ENCODE results near the gene TRIP12.
"Not testable (repeated sequence)": the region's sequence is repeated elsewhere in the genome, so short reads cannot be mapped to it uniquely, and the experiment has no call there.

The TRIP12 gene

DNA sequence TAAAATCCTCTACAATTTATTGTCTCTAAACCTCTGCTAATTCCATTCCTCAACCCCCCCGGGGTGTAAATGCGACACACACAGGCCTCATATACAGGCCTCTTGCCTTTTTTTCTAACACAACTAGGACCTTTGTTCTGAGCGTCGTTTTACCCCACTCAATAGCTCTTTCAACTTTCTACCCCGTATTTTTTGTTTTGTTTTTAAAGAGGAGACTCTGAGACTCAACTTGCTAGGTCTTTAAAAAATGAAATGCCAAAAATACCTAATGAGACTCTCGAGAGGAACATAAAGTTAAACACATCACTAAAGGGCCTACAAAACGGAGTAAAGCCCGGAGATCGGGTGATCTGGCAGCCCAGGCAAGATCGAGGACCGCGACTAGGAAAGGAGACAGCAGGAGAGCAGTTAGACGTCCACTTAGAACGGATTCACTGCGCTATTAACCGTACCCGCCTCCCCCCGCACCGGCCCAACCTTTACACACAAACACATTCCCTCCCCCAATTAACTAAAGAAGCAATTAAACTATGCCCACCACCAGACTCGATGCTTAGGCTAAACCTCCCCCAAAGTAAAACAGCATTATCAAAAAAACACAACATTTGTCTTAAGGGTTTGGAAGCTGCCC, 1.7 kb downstream of the TRIP12 start:
- DNase-seq: peak; percentile 64

DNA sequence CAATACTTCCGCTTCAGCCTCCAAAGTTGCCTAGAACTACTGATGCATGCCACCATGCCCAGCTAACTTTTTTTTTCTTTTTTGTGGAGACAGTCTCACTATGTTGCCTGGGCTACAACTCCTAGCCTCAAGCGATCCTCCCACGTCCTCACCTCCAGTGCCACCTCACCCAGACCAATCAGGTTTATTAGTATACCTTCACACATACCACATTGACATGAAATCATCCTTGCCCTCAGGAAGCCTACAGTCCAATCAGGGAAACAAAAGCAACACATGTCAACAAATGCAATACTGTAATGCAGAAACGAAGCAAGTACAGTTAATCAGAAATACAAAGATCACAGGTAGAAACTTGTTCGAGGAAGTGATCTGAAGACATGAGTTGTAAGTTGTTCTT, 4.0 kb downstream of the TRIP12 start:
- no peak for DNase-seq

DNA sequence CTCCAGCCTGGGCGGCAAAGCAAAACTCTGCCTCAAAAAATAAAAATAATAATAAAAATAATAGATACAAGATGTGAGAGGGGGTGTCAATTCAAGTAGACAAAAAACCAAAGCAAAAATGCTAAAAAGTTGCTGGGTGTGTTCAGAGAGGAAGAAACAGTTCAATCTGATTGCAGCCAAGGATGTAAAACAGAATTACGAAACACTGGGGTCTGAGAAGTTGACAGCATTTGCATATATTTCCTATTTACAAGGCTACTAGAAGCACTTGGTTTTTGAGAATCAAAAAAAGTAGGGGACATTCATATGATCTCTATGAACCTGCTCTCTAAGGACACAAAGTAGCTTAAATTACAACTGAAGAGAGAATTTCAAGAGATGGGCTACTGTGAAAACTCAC, 7.6 kb downstream of the TRIP12 start:
- DNase-seq: no peak

DNA sequence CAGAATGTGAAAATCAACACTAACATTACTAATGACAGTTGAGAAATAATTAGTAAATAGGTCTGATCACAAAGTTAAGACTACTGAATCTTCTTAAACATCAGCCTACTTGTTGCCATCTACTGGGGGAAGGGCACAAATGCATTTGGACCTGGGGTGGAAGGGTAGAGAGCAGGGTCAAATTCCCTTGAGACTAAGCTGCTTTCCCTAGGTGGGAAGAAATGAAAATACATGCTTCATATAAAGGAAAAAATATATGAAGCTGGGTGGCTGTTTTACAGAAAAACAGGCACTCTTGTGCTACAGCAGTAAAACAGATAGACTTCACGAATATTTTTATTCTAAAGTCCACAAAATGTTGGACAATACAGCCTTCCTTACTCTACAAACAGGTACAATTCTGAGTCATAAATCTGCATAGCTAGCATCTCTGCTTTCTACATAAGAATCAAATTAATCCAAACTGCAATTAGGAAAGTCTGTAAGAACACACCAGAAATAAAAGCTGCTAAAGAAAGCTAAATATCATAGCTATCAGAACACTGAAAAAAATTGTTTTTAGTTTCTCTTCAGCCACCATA, 10.9 kb downstream of the TRIP12 start:
- DNase-seq: peak; percentile 52

- DNase-seq: peak; percentile 52
These were observed 11.5 kb downstream of the TRIP12 start for GRCh38 chr2:229910147-229910831.

DNA sequence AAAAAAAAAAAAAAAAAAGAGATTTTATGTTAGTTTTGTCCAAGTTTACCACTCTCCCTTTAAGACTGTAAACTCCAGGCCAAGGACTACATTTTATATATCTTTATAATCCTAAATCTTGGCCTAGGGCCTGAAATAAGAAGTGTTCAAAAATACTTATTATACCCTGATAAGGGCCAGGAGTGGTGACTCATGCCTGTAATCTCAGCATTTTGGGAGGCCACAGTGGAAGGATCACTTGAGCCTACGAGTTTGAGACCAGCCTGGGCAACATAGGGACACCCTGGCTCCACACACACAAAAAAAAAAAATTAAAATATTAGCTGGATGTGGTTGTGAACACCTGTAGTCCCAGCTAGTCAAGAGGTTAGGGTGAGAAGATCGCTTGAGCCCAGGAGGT, 12.7 kb downstream of the TRIP12 start:
- no peak for DNase-seq

DNA sequence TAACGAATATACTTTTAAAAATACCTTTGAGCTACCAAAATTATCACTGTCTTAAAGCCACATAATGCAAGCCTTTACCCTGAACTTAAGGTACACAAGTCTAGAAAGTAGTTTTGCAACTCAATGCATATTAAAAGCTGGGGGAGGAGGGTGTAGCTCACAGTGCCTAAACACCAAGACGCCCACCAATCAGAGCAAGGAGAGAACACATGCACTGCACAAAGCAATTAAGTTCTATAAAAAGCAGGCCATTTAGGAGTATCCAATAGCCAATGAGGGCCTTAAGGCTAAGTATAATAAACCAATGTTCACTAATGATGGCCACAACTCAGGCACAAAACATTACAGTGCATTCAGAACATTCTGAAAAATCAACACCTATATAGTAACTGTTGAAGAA, 16.2 kb downstream of the TRIP12 start:
- DNase-seq: no peak

DNA sequence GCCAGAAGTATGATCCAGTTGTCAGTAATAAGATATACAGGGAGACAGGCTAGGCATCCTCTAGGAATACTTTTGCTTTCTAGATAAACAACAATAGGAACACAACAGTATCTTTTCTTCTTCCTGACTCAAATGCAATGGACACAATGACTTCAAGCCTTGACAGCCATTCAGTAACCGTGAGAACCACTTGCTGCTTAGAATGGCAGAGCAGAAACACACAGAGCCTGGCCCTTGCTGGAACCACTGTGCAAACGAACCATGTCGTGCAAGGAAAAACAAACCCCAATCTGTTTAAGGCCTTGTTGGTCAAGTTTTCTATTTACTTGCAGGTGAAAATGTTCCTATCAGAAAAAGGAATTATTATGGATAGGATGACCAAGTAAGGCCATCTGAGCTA, 18.8 kb downstream of the TRIP12 start:
- no peak for DNase-seq

GRCh38 chr2:229901819-229902218, 20.0 kb downstream of the TRIP12 start:
- no peak for DNase-seq

GRCh38 chr2:229900514-229900913, 21.3 kb downstream of the TRIP12 start:
- not testable (repeated sequence) for DNase-seq

DNA sequence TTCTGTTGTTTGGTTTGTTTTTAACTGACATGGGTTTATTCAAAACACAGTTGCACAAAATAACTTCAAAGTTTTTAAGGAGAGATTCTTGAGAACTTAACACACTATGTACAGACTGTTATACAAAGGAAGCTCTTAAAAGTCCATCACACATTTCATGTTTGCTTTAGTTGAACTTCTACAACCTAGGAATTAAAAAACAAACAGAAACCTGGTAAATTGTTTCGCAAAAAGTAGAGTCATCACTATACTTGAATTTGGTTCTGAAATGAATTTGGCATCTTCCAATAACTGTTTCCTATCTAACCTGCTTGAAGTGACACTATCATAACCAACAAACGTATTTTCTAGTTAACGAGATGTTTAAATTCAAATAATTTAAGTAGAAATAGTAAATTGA, 21.8 kb downstream of the TRIP12 start:
- no peak for DNase-seq

DNA sequence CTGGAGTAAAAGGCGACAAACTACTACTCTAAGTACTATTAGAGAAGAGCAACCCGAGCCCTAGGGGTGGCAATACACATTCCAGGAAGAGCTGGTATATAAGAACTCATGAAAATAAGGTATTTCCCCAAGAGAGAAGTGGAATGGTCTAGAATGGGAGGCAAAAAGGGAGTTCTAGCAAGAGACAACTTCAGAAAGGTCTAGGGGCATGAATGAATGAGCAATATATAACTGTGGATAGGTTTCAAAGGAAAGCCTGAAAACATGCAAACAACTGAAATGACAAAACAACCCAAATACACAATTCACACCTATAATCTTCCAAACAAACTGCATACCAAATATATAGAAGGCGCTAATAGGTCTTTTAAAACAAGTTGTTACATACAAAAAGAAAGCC, 22.2 kb downstream of the TRIP12 start:
- DNase-seq: no peak

DNA sequence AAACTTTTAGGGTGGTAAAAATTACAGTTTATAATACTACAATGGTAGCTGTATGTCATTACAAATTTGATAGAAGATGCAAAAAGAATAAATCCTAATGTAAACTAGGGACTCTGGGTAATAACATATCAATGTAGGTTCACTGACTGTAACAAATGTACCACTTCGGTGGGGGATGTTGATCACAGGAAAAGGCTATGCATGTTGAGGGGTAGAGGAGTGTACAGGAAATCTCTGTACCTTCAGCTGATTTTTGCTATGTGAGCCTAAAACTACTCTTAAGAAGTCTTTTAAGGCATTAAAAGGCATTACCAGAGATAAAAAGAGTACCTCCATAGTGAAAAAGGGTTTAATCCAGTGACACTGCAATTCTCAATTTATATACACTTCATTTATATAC, 25.0 kb downstream of the TRIP12 start:
- DNase-seq: no peak

DNA sequence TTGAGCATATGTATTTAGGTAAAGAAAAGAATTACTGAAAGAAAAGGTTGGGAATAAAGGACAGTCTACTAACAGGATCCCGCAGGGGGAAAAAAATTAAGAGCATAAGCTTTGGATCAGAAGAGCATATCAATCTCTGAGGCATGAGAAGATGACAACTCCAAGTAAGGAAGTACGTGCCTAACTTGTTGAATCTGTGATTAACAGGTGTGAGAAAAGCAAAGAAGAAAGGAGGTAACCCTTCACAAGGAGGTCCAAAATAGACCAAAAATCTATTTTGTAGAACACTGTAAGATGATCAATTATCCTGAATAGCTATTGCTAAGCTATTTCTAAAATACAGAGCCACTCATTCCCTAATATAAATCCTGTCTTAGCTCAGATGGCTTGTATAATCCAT, 32.8 kb downstream of the TRIP12 start:
- no peak for DNase-seq

DNA sequence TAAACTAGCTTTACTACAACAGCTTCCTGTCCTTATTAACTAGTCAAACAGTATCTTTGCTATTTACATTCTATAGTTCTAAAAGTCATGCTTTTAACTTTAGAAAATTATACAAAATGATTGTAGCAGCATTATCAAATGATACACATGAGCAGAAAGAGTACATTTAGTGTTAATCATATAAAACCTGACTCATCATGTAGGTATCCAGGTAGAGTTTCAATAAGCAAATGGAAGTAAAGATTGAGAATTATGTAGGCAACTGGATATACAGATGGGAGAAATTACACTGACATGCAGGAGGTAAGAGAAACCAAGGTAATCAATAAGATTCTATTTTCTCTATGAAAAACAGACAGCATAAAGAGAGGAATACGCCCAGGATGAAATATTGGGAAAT, 33.8 kb downstream of the TRIP12 start:
- DNase-seq: no peak

DNA sequence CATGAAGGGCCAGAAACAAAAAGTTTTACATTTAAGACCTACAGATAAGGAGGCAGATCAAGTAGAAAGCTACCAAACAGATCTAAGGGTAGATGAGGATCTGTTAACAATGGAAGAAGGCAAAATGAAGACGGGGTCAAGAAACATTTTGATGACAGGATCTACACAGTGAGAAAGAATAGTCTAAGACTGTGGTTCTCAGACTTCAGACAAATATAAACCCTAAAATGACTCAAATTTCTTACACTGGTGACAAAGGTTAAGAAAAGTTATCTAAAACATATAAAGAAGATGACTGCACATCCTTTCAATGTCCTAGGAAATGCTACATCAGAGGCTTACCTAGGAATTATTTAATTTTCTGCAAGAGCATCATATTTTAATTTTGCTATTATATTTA, 34.4 kb downstream of the TRIP12 start:
- no peak for DNase-seq

DNA sequence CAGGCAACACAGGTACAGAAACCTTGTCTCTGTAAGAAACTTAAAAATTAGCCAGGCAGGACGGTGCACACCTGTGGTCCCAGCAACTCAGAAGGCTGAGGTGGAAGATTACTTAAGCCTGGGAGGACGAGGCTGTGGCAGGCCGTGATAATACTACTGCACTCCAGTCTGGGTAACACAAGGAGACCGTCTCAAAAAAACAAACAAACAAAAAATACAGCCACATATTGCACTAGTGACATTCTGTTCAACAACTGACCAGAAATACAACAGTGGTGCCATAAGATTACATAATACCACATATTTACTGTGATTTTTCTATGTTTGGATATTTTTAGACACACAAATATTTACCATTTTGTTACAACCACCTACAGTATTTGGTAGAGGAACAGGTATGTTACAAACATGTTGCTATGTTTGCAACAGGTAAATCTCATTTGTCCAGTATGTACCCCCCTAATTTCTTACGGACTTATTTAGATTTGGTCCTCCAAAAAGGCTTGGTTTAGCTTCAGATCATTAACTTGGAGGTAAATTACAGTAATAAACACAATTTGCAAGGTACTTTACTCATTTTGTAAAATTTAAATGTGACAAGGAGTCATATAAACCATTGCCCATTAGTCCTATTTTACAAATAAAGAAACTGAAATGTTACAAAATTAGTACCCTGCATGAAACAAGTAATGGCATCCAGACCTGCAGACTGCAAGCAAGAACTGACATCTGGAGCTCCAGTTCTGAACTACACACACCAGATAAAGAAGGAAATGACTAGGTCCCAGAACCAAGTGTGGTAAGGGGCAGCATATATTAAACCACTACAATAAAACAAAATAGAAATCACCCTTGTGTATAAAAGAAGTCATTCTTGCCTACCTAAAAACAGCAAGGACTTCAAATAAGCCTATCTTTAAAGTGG, 36.8 kb downstream of the TRIP12 start:
- no peak for DNase-seq

DNA sequence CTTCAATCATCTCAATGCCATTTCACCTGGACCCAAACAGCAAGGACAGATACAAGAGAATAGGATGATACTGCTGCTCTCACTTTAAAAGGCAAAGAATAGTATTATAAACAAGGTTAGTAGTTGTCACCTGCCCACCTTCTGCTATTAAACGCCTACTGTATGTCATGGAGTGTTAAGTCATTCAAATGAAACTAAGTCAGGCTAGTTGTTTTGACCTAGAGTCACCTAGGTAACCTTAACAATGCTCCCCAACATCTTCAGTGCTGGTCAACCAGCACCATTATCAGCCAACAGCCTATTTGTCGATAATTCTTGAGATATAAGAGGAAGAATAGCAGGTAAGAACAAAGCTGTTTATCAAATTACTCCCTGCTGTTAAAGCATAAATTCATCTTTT, 39.2 kb downstream of the TRIP12 start:
- DNase-seq: no peak

GRCh38 chr2:229880892-229881586, 40.8 kb downstream of the TRIP12 start:
- no peak for DNase-seq

DNA sequence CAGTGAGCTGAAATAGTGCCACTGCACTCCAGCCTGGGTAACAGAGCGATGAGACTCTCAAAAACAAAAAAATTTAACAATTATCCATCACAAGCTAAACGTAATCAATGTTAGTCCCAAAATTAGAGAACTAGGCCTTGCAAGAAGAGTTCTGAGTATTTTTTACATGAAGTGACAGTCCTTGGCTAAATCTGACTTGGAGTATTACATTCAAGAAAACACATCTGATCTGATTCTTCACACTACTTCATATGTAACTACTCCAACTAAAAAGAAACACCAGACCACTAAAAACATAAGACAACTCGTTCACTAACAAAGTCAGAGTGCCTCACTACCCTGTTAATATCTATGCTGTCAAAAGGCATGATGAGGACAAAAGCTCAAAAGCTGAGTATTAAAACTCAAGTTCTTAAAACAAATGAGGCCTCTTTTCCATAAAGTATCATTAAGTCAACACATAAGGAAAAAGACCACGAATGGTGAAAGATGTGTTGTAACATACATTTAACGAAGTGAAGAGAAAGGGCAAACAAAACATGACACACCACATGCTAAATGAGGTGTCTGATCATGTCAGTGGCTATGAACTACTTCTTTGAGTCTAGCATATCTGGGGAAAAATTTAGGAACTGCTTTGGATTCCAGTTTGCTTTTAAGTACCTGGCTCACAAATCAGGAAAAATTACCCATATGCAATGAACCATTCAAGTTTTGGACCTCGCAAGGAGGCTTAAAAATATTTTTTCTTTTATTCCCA, 42.4 kb downstream of the TRIP12 start:
- no peak for DNase-seq

DNA sequence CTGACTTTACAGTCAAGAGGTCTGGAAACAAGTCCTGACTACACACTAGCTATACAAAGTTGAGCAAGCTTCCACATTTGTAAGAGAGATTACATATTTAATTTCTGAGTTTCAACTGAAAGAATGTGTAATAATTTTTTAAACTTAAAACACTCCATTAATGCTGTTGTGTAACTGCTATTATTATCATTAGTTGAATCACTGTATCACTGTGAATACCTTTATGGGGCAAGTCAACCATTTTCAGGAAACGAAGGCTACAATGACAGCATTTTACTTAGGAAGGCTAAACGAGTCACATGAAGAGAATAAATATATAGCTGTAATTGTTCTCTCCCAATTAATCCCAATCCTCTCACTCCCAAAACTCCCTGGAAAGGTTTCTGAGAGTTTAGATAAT, 46.3 kb downstream of the TRIP12 start:
- DNase-seq: no peak

GRCh38 chr2:229874647-229875046, 47.2 kb downstream of the TRIP12 start:
- DNase-seq: no peak
